Neural progenitor cell (in vitro differentiated cells): Measurements from ENCODE around the gene EZH1. TPM values are rescaled to one million over a fixed set of nuclear protein-coding genes. Genes with fewer than 3 reads are reported as not detected.
A peak's percentile ranks its signal among the peaks of the same experiment; 100 is the strongest.

Source experiments
- DNase-seq: peaks from one replicate; pipeline ENCODE4 v3.0.0-alpha.2; 2016; ENCODE audit warnings: low spot score
- H2AFZ ChIP-seq: fragments of 200-600 bp; sonication (generic); replicated peaks from 2 replicates; pipeline ENCODE4 v1.6.1; 2016; ENCODE audit warnings: antibody characterized with exemption
- H3F3A ChIP-seq: fragments of 200-600 bp; sonication (generic); 2 replicates; pipeline ENCODE4 v1.6.1; 2016; ENCODE audit warnings: antibody characterized with exemption, low read depth
- H3K27ac ChIP-seq: fragments of 200-600 bp; sonication (generic); 2 replicates; pipeline ENCODE4 v1.5.1; 2016; ENCODE audit warnings: mild to moderate bottlenecking
- H3K27me3 ChIP-seq: fragments of 200-600 bp; sonication (generic); 2 replicates; pipeline ENCODE4 v1.6.1; 2016; ENCODE audit warnings: mild to moderate bottlenecking, moderate library complexity
- H3K36me3 ChIP-seq: fragments of 200-600 bp; sonication (generic); 2 replicates; pipeline ENCODE4 v1.5.1; 2016
- H3K4me1 ChIP-seq: fragments of 200-600 bp; sonication (generic); 2 replicates; pipeline ENCODE4 v1.6.1; 2016; ENCODE audit warnings: mixed run types
- H3K4me2 ChIP-seq: fragments of 200-600 bp; sonication (generic); 2 replicates; pipeline ENCODE4 v1.6.1; 2016
- H3K4me3 ChIP-seq: fragments of 200-600 bp; sonication (generic); 2 replicates; pipeline ENCODE4 v1.5.1; 2016
- H3K79me2 ChIP-seq: fragments of 200-600 bp; sonication (generic); 2 replicates; pipeline ENCODE4 v1.6.1; 2016; ENCODE audit warnings: low read depth
- H3K9ac ChIP-seq: fragments of 200-600 bp; sonication (generic); 2 replicates; pipeline ENCODE4 v1.6.1; 2016
- H3K9me3 ChIP-seq: fragments of 200-600 bp; sonication (generic); 2 replicates; pipeline ENCODE4 v1.5.1; 2016; ENCODE audit warnings: low read depth
- H4K20me1 ChIP-seq: fragments of 200-600 bp; sonication (generic); 2 replicates; pipeline ENCODE4 v1.6.1; 2016; ENCODE audit warnings: low read depth
- H3K27ac Mint-ChIP-seq: 3 replicates; pipeline ENCODE4 v1.8.0; 2021; ENCODE audit warnings: mixed read lengths
- H3K27me3 Mint-ChIP-seq: 2 replicates; pipeline ENCODE4 v1.8.0; 2022; ENCODE audit warnings: low read depth, mild to moderate bottlenecking, inconsistent platforms, moderate library complexity, mixed read lengths; ENCODE audit not compliant: insufficient read depth
- H3K36me3 Mint-ChIP-seq: 3 replicates; pipeline ENCODE4 v1.8.0; 2021; ENCODE audit warnings: mixed read lengths
- H3K4me1 Mint-ChIP-seq: 3 replicates; pipeline ENCODE4 v1.8.0; 2021; ENCODE audit warnings: mixed read lengths
- H3K4me3 Mint-ChIP-seq: 3 replicates; pipeline ENCODE4 v1.8.0; 2021; ENCODE audit warnings: mild to moderate bottlenecking, moderate library complexity, mixed read lengths
- H3K9me3 Mint-ChIP-seq: 3 replicates; pipeline ENCODE4 v1.8.0; 2020; ENCODE audit warnings: mixed read lengths
- EZH2 ChIP-seq: fragments of 200-600 bp; sonication (generic); IDR thresholded peaks from 2 replicates; pipeline ENCODE4 v1.6.1; 2017; ENCODE audit warnings: antibody characterized with exemption, mild to moderate bottlenecking, moderate library complexity
- EZH2phosphoT487 ChIP-seq: fragments of 200-600 bp; sonication (generic); IDR thresholded peaks from 2 replicates; pipeline ENCODE4 v1.6.1; 2017; ENCODE audit warnings: antibody characterized with exemption
- total RNA-seq: library from RNA; depleted of rRNA; stranded (reverse); fragments of >200 nt; gene quantifications from 2 replicates; pipeline ENCODE4 v1.2.3, GENCODE V29; 2015; ENCODE audit warnings: low replicate concordance
- TF ChIP-seq, protein P1 (sequence below): fragments of 200-600 bp; sonication (generic); IDR thresholded peaks from 2 replicates; pipeline ENCODE4 v1.5.1; 2017; ENCODE audit warnings: antibody characterized with exemption, mild to moderate bottlenecking

Gene EZH1
- total RNA-seq, 1 donor from 2014 or later: 48.5 TPM

DNA sequence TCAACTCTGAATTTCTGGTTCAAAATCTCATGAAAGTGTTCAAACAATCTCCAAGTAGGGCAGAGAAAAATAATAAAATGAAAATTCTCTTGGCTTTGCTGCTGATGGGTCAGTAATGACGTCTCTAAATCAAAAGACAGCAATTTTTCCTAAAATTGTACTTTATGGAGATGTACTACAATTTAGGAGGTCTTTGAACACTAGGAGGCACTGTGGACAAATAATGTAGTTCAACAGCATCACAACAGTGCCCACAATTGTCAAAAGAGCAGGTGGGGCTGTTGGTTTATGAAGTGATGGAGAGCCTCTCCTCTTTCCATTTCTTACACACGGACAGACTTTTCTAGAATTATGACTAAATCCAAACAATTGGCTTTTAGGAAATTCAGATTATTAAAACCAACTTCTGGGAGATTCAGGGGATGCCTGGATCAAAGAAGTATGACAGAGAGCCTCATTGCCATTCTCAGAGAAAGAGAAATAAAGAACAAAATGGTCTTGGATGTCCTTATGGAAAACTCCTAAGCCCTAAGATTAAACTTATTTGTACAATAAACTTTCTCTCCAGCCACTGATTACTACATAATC is 23.8 kb downstream of the EZH1 start:
- no peak overlapping the region for H2AFZ ChIP-seq
- no peaks in the 10 kb centered on the region for H3K4me1 ChIP-seq
- DNase-seq: peak; percentile 83
- no peak overlapping the region for H3K27ac Mint-ChIP-seq
- H3K27me3 ChIP-seq: no peaks in the 10 kb centered on the region
- no peaks in the 10 kb centered on the region for H3K4me1 Mint-ChIP-seq
- no peaks in the 10 kb centered on the region for H3K9me3 ChIP-seq
- H3F3A ChIP-seq: peaks cover 14% of the 10 kb centered on the region
- H3K27me3 Mint-ChIP-seq: no peaks in the 10 kb centered on the region
- no peak overlapping the region for H3K4me3 Mint-ChIP-seq
- TF ChIP-seq, protein P1, sequence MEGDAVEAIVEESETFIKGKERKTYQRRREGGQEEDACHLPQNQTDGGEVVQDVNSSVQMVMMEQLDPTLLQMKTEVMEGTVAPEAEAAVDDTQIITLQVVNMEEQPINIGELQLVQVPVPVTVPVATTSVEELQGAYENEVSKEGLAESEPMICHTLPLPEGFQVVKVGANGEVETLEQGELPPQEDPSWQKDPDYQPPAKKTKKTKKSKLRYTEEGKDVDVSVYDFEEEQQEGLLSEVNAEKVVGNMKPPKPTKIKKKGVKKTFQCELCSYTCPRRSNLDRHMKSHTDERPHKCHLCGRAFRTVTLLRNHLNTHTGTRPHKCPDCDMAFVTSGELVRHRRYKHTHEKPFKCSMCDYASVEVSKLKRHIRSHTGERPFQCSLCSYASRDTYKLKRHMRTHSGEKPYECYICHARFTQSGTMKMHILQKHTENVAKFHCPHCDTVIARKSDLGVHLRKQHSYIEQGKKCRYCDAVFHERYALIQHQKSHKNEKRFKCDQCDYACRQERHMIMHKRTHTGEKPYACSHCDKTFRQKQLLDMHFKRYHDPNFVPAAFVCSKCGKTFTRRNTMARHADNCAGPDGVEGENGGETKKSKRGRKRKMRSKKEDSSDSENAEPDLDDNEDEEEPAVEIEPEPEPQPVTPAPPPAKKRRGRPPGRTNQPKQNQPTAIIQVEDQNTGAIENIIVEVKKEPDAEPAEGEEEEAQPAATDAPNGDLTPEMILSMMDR: peak; percentile 81
- no peak for TF ChIP-seq EZH2
- no peak for TF ChIP-seq EZH2phosphoT487
- no peak overlapping the region for H3K9ac ChIP-seq
- H3K36me3 Mint-ChIP-seq: peaks cover 30% of the 10 kb centered on the region
- H3K4me3 ChIP-seq: no peak overlapping the region
- H4K20me1 ChIP-seq: no peaks in the 10 kb centered on the region
- H3K4me2 ChIP-seq: no peak overlapping the region
- no peaks in the 10 kb centered on the region for H3K9me3 Mint-ChIP-seq
- H3K36me3 ChIP-seq: peaks cover 9% of the 10 kb centered on the region
- H3K27ac ChIP-seq: no peak overlapping the region
- no peaks in the 10 kb centered on the region for H3K79me2 ChIP-seq

DNA sequence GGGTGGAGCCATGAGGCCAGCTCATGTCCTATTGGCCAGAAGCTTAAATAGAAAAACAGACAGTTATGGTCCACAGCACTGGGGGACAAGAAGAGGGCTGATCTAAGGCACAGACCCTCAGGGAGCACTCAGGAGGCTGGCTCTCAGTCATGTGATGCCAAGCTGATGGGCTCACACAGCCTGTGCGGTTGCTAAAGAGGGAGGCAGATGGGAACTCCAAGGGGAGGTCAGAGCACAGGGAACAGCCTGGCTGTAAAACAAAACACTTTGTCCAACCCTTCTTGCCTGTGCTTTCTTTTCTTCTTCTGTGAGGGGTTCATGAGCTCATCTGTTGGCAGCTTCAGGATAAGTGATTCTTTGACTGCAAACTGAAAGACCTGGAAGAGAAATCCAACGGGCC is 35.3 kb downstream of the EZH1 start:
- Histone ChIP-seq H3K4me1 (no peaks in the 10 kb centered on the region), H3K79me2 (no peaks in the 10 kb centered on the region), H3K36me3 (no peaks in the 10 kb centered on the region), H3K4me3 (no peak overlapping the region), H3K9me3 (no peaks in the 10 kb centered on the region), H3K27me3 (no peaks in the 10 kb centered on the region), H3K4me2 (no peak overlapping the region), H4K20me1 (no peaks in the 10 kb centered on the region), H3K27ac (no peak overlapping the region), H3K9ac (no peak overlapping the region), H3F3A (peaks cover 3% of the 10 kb centered on the region), H2AFZ (no peak overlapping the region)
- no peak for DNase-seq
- no peaks in the 10 kb centered on the region for H3K9me3 Mint-ChIP-seq
- peaks cover 24% of the 10 kb centered on the region for H3K36me3 Mint-ChIP-seq
- H3K27me3 Mint-ChIP-seq: peaks cover 2% of the 10 kb centered on the region
- H3K4me3 Mint-ChIP-seq: no peak overlapping the region
- no peaks in the 10 kb centered on the region for H3K4me1 Mint-ChIP-seq
- TF ChIP-seq, protein P1: no peak
- no peak for TF ChIP-seq EZH2
- TF ChIP-seq EZH2phosphoT487: no peak
- H3K27ac Mint-ChIP-seq: no peak overlapping the region

DNA sequence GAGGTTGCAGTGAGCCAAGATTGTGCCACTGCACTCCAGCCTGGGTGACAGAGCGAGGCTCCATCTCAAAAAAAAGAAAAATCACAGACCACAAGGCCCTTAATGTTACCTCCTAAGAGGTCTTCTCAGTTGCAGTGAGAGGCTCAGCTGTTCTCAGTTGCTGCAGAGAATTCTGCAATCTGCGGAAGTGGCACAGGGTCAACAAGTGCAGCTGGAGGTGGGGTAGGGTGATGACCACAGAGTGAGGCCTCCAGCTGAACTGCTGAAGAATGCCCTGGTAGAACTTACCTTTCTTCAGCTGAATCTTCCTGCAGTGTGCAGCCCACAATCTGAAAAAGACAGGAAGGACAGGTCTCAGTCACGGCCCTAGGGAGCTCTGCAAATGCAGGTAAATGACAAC is 36.3 kb downstream of the EZH1 start:
- H4K20me1 ChIP-seq: no peaks in the 10 kb centered on the region
- TF ChIP-seq EZH2phosphoT487 (no peak), EZH2 (no peak)
- TF ChIP-seq, protein P1: no peak
- no peaks in the 10 kb centered on the region for H3F3A ChIP-seq
- Mint-ChIP-seq H3K9me3 (no peaks in the 10 kb centered on the region), H3K4me1 (no peaks in the 10 kb centered on the region), H3K27ac (no peak overlapping the region), H3K4me3 (no peak overlapping the region), H3K36me3 (peaks cover 30% of the 10 kb centered on the region), H3K27me3 (peaks cover 2% of the 10 kb centered on the region)
- no peaks in the 10 kb centered on the region for H3K36me3 ChIP-seq
- no peaks in the 10 kb centered on the region for H3K27me3 ChIP-seq
- no peak for DNase-seq
- H3K4me3 ChIP-seq: no peak overlapping the region
- H3K79me2 ChIP-seq: no peaks in the 10 kb centered on the region
- H3K4me2 ChIP-seq: no peak overlapping the region
- H3K4me1 ChIP-seq: no peaks in the 10 kb centered on the region
- no peak overlapping the region for H3K27ac ChIP-seq
- no peak overlapping the region for H3K9ac ChIP-seq
- H3K9me3 ChIP-seq: no peaks in the 10 kb centered on the region
- no peak overlapping the region for H2AFZ ChIP-seq
